NCI-H748 treated with DMSO at 0.1 percent for 48 hours (cell line): ENCODE results near the gene FAM3C.
A peak's percentile ranks its signal among the peaks of the same experiment; 100 is the strongest.

Experiments used
- DNase-seq: peaks from one replicate; lab custom pipeline; 2025; lab: John Stamatoyannopoulos, UW

FAM3C gene

DNA sequence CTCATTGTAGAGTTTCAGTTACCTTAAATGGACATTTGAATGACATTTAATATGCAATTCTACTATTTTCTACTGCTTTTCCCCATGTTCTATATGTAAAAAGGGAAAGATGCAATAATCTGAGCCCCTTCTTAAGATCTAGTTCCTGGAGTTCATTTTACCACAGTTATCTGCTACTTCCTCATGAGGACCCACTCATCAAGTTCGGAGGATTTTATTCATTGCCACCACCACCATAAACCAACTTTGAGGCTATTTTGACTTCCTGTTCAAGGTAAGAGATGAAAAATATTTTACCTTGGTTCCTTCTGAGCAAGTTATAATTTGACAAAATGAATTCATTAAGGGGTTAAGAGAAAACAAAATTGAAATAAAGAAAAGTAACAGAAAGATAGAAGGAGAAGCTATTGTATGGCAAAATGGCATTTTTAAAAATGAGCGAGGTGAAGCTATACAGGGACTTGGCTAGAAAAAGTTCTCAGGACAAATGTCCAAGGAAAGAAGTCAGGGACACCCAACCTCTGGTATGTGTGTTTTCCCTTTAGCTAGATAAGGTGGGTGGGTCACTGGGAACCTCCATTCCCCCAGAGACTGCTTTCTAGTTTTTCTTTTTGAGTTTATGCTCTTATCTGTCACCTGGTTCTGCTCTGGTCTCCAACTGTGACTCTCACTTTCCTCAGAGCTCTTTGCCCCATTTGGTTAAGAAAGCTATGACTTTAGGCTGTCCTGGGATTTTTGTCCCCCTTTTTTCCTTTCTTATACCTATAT is 14.9 kb upstream of the FAM3C start:
- no peak for DNase-seq

DNA sequence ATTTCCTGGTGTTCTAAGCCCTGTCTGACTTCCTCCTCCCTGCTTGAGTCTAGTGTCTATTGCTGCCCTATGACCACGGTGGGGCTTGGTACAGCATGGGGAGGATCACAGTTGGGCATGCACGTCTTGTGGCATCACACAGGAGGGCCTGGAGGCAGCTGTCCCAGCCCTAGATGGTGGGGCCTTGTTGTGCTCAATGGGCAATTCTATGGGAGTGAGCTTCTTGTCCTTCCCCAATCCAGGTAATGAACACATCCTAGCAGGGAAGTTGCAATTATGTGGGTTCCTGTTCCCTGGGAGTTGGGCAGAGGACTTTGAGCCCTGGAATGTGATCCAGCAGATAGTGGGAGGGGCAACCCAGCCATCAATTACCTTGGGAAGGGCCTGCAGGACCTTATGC is 10.8 kb upstream of the FAM3C start:
- no peak for DNase-seq

DNA sequence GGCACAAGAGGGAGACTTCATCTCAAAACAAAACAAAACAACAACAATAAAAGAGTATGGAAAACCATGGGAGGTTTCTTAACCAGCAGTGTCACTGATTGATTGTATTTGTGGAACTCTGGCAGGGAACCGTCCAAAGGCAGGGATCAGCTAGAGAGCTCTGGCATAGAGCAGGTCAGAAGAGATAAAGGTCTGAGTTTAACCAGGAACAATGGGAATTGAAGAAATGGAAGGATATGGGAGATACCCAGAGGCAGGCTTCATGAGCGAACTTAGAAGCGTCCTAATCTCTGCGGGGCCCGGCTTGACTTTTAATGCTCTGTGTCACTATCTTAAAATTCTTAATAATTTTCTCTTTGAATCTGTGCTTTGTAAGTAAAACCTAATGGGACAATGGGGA is 10.4 kb upstream of the FAM3C start:
- no peak for DNase-seq

DNA sequence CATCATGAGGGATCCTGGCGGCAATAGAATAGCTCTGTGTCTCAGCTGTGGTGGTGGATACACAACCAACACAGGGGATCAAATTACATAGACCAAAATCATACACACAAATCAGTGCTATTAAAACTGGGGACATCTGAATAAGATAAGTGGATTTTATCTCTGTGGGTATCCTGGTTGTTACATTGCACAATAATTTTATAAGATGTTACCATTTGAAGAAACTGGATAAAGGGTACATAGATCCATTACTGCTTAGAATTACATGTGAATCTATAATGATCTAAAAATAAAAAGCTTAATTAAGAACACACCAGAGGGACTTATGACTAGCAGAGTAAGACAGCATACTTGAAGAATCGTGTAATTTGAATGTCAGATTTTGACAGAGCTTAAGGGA is 8.2 kb upstream of the FAM3C start:
- DNase-seq: no peak

DNA sequence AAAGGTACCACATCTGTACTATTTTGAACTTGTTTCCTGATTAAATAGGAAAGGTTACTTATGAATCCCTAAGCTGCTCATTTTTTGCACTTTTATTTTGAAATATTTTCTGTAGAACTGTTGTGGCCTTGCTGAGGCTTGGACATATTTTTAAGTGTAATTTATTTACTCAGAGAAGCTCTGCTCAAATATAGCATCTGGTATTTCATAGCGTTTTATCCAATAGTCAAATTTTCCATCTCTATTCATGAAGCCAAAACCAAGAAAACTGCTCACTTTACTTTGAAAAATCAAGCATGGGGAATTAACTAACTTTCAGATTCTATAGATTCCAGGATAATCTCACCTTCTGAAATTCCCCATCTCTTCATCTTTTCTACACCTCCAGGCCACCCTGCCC is 6.6 kb upstream of the FAM3C start:
- no peak for DNase-seq

DNA sequence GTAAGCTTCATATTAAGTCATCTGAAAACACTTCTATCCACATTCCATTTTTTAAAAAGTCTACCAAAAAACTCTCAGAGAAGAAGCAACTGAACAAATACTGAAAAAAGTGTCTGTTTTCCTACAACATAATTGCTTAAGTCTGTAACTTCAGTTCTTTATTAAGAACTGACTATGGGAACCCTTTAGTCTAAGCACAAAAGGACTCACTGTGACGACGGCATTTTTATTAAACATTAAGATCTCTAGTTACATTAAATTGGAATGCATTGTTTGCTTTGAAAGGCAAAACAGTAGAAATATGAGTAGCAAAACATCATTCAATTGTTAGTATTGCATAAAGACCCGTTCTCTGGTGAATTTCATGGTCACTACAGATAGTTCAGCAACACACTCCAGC is 5.8 kb upstream of the FAM3C start:
- DNase-seq: peak; percentile 15

DNA sequence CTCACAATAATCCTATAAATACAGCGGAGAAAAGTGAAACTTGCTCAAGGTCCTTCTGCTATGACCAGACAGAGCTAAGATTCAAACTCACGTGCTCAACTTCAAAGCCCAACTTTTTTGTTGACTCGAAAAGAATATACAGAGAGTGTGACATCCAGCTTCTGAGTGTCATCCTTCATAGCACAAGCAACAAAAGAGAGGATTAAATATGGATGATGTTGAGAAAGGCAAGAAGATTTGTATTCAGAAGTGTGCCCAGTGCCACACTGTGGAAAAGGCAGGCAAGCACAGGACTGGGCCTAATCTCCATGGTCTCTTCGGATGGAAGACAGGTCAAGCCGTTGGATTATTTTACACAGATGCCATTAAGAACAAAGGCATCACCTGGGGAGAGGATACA is 2.1 kb upstream of the FAM3C start:
- DNase-seq: no peak

DNA sequence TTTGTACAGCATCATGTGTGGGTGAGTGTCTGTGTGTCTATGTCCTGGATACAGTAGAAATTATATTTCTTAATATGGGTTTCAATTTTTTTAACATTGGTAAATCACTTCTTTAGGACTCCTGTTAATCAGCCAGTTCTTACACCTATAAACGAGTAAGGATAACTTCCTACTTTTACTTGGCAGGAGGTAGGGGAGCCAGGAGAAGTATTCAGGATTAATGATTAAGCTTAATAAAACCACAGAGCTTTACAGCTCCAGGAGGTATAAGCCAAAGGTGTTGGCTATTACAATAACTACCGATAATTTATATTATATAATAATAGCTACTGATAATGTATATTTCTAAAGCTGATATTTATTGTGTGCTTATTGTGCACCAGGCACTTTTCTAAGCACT is 1.7 kb upstream of the FAM3C start:
- no peak for DNase-seq

DNA sequence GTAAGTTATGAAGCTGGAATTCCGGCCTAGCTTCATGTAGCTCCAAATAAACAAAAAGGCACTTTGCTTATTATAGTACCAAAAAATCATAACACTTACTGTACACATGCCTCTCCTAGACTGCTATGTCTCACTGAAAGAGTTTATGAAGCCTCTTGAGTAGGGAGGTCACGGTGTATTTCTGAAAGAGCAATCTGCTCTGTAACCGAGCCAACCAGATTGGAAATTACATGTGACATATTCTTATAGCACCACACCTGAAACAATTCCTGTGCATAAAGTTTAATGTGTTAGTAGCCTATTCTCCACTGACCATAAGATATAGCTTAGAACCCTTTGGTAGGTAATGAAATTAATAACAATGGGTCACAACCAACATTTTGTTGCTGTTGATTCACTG is 1.3 kb upstream of the FAM3C start:
- DNase-seq: no peak

DNA sequence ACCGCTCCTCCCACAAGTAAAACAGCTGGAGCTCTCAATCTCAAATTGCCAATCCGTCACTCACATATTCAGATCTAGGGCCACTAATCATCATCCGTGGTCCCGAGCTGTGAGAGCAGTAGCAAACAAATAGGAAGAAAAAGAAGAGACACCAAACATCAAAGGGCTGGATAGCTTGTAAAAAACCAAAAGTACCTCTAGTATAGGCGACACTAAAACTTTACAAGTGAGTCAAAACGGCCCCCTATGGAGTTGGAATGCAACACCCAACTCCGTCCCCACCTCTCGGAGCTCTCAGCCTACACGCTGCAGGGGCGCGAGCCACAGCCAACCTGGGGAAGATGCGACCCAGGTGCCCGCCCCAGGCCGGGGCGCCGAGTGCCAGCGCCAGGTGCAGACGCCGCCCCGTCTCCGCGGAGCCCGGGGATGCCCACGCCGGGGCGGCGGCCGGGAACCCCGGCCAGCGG is 581 bp downstream of the FAM3C start:
- peak; percentile 43 for DNase-seq

DNA sequence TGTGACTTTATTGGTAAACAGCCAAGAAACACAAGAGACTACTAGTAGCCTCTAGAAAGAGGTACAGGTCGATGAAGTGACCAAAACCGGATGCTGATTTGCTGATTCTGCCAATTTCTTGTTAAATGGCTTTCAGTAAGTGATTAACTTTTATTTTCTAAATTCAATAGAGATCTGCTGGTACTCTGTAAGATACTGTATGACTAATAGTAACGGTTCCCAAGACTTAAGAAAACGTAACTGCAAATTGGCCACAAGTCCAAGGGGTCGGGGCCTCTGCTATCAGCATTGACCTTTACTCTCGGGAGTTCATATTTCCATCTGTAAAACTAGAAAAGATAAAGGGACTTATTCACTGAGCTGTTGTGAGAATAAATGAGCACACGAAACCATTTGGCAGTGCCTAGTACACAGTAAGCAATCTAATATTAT is 1.4 kb downstream of the FAM3C start:
- no peak for DNase-seq

DNA sequence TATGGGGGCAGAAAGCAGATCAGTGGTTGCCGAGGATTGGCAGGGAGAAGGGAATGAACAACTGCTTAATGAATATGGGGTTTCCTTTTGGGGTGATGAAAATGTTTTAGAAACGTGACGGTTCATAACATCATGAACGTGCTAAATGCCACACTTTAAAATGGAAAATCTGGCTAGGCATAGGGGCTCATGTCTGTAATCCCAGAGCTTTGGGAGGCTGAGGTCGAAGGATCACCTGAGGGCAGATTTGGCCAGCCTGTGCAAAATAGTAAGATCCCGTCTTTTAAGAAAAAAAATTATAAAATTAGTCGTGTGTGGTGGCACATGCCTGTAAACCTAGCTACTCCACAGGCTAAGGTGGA is 3.1 kb downstream of the FAM3C start:
- no peak for DNase-seq

DNA sequence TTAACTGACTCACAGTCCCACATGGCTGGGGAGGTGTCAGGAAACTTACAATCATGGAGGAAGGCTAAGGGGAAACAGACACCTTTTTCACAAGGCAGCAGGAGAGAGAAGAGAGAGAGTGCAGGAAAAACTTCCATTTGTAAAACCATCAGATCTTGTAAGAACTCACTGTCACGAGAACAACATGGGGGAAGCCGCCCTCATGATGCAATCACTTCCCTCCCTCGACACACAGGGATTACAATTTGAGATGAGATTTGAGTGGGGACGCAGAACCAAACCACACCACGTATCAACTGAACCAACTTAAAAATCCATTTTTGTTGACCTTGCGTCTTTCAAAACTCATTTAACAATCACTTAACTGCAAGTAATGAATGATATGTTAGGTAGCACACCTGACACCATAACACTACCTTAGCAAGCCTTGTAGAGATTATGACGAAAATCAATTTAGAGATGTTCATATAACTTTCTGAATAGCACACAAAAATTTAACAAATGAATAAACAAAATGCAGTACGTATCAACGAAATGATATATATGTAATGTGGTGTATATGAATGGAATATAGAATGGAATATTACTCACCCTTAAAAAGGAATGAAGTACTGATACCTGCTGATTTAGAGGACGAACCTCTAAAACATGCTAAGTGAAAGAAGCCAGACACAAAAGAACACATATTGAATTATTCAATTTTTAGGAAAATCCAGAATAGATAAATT is 3.7 kb downstream of the FAM3C start:
- no peak for DNase-seq

DNA sequence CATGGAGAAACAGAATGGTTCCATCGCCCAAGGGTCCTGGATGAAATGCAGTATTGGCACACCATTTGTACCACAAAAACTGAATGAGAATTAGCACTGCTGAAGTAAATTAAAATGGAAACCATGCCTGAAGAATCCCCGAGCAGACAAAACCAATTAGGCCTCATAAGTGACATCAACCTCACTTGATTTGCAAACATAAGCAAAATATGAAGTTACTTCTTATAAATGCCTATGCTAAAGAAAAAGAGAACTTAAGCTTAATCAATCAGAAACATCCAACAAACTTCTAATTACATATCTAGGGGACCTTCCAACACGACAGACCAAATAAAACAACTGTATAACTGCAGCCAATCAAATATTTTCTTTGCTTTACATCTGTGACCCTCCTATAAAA is 4.4 kb downstream of the FAM3C start:
- DNase-seq: no peak

DNA sequence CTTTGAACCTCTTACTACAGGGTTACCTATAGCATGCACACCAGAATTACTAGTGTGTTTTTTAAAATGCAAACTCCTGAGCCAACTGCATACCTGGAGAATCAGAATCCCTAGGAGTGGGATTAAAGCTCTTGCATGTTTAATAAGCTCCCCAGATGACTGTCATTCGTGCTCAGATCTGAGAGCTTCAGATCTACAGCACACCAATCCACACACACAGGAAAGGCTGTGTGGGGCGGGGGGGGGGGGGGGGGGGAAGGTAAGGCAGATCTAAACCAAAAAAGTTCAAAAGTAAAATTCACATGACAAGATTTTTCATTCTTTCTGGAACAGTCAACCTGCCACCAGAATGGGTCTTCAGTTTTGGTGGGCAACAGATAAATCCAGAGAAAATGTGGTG is 5.5 kb downstream of the FAM3C start:
- DNase-seq: no peak

DNA sequence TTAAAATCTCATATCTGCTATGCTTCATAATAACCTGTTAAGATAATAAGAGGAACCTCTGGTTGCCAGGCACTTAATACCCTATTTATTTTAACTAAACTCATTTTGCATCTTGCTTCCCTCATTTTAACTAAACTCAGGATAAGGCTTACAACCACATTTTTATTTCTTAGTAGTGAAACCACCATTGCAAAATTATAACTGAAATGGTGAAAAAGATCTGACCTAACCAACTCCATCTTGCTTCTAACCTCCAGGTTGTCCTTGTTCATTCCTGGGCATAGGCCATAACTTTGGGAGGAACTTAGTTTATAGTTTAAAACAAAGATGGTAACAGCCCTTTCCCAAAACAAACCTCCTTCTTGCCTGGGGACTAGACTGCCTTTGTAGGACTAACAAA is 6.0 kb downstream of the FAM3C start:
- no peak for DNase-seq

DNA sequence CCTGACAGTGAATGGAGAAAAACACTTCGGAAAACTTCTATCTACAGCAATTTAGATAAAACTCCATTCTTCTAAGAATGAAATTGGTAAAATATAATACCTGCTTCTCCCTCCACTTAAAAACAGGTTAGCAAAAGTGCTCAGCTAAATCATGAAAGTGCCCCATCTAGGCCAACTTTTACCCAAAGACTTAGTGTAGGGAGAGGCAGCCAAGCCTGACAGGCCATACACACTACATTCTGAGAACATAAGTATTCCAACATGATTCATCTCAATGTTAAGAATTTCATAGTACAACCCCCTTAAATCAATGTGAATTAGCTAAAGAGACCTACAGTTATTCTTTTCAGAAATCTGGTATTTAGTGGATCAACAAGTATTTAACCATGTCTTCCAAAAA is 7.2 kb downstream of the FAM3C start:
- no peak for DNase-seq

DNA sequence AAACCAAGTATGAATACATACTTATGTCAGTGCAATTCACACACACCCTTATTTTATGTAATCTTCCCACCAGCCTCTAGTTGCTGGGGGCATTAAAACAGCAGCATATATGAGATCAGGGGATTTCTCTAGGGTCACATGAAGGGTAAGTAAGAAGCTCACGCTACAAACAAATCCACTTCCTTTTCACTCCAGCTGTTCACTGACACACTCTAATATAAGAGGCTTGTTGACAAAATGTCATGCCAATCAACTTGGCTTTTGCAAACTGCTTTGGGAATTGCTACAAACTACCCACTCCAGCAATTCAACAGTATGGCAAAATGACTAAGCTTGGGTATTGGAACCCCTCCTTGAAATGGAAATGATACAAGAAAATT is 10.3 kb downstream of the FAM3C start:
- DNase-seq: no peak

DNA sequence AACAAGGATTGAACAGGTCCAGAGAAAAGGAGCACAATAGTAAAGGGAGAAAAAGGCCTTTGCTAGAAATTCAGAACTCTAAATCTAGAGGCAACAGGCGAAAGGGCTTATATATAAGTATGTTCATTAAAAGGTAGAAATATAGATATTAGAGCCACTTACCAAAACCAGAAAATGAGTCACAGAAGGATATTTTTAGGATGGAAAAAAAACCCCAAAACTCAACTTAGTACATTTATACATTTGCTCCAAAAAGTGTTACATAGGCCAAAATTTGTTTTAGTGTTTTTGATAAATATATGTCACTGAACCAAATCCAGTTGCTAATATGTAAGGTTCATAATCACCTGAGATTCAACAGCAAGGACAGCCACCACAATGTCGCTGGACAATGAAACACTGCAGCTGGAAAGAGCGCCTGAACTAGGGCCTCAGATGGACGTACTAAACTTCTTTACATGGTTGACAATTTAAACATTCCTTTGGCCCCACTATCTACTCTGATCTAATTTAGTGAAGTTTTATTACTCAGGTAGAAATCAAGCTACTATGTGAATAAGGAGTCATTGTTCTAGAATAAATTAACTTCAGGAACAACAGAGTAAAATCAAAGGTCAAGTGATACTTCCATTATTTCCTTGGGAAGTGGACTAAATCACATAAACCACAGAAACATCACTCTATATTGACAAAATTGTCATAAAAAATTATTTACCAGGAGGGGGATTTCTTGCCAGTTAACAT is 10.9 kb downstream of the FAM3C start:
- DNase-seq: no peak

DNA sequence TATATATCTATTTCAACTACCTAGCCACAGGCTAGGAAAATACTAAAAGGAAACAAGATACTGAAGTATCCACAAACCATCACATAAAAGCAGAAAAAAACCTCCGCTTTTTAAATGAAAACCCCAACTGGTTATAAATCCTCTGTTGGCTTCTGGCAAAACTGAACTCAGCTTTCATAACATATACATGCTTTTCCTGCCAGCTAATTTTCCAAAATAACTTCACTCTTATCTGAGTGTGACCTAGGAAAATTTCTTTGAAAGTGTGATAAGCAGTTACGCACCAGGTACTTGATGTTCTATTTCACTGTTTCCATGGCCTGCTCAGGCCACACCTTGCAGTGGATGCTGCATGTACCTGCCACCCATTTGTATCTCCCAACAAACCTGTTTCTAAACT is 11.8 kb downstream of the FAM3C start:
- DNase-seq: no peak

DNA sequence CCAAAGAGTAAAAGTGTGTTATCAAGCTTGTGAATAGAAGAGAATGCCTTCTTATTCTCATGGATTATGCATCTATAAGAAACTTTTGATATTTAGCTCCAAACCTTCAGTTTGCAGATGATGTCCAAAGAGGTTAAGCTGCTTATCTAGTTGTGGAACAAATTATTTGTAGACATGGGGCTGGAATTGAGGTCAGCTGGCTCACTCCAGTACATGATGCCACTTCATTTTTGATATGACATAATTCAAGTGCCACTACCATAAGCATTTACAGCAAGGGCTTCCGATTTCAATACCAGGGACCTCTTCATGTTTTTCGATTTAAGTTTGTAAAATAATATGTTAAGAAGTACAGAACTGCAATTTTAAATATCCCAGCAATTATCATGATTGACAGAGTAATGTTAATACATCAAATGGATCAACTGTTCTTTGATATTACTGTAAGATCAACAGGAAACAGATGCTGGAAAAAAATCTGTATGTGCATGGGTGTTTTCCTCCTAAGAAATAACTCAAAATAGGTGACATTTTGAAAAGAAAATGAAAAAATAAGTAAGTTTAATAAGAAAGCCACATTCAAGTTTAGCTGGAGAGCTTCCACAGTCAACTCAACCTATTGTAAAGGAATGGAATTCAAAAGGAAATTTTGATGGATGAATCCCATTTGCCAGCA is 12.7 kb downstream of the FAM3C start:
- DNase-seq: no peak

DNA sequence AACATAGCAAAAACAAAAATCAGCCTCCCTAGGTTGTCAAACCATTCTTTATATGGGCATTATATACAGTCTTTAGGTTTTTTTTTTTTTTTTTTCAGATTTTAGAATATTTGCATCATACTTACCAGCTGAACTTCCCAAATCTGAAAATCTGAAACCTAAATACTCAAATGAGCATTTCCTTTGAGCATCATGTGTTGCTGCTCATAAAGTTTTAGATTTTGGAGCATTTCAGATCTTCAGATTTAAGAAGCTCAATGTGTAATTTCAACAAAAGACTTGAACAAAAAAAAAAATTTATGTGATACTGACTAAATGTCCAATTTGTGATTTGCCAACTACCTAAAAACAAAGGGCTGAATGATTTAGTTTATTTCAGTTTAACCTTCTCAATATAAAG is 13.6 kb downstream of the FAM3C start:
- DNase-seq: no peak

DNA sequence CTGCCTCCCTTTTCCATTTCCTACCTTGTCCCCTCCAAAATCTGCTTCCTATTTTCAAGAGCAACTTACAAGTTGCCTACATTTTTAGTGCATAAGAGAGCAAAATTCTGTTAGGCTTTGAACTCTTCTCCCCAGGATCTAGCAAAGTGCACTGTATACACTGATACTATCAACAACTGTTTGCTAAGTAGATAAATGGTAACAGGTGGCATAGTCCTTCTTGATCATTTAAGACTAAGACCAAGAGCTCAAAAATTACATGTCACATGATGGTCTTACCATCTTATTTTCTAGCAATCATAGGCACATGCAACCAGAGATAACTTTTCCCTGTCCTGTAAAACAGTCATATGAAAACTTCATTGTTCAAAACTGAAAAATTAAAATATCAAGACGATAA is 16.2 kb downstream of the FAM3C start:
- no peak for DNase-seq
